Osteocyte (in vitro differentiated cells): Measurements from ENCODE around the gene TMEM62. TPM values are rescaled to one million over a fixed set of nuclear protein-coding genes. Genes with fewer than 3 reads are reported as not detected.
A peak's percentile ranks its signal among the peaks of the same experiment; 100 is the strongest.
"Not testable (repeated sequence)": the region's sequence is repeated elsewhere in the genome, so short reads cannot be mapped to it uniquely, and the experiment has no call there.

ENCODE experiments used
- DNase-seq: peaks from one replicate; pipeline ENCODE4 v3.0.0; 2021; ENCODE audit warnings: mixed read lengths; ENCODE audit not compliant: unreplicated experiment; ENCODE audit errors: extremely low spot score
- H3K27ac Mint-ChIP-seq: one replicate; pipeline ENCODE4 v1.8.0; 2021; ENCODE audit warnings: mild to moderate bottlenecking, mixed read lengths; ENCODE audit not compliant: unreplicated experiment
- H3K27me3 Mint-ChIP-seq: one replicate; pipeline ENCODE4 v1.8.0; 2021; ENCODE audit warnings: mixed read lengths; ENCODE audit not compliant: unreplicated experiment
- H3K36me3 Mint-ChIP-seq: one replicate; pipeline ENCODE4 v1.8.0; 2021; ENCODE audit warnings: mixed read lengths; ENCODE audit not compliant: unreplicated experiment
- H3K4me1 Mint-ChIP-seq: one replicate; pipeline ENCODE4 v1.8.0; 2021; ENCODE audit warnings: mixed read lengths; ENCODE audit not compliant: unreplicated experiment
- H3K4me3 Mint-ChIP-seq: one replicate; pipeline ENCODE4 v1.8.0; 2021; ENCODE audit warnings: mild to moderate bottlenecking, moderate library complexity, mixed read lengths; ENCODE audit not compliant: unreplicated experiment
- H3K9me3 Mint-ChIP-seq: one replicate; pipeline ENCODE4 v1.8.0; 2021; ENCODE audit warnings: mixed read lengths; ENCODE audit not compliant: unreplicated experiment
- total RNA-seq: library from RNA; stranded (reverse); gene quantifications from 2 replicates; pipeline ENCODE4 v1.2.1, GENCODE V29; 2021
- TF ChIP-seq, protein P1 (sequence below): fragments of 200-600 bp; sonication (generic); IDR thresholded peaks from 2 replicates; pipeline ENCODE4 v1.5.0; 2021; ENCODE audit warnings: antibody characterized with exemption, mild to moderate bottlenecking, moderate library complexity

Gene TMEM62
- total RNA-seq, 1 donor from 2014 or later = 11.7 TPM

DNA sequence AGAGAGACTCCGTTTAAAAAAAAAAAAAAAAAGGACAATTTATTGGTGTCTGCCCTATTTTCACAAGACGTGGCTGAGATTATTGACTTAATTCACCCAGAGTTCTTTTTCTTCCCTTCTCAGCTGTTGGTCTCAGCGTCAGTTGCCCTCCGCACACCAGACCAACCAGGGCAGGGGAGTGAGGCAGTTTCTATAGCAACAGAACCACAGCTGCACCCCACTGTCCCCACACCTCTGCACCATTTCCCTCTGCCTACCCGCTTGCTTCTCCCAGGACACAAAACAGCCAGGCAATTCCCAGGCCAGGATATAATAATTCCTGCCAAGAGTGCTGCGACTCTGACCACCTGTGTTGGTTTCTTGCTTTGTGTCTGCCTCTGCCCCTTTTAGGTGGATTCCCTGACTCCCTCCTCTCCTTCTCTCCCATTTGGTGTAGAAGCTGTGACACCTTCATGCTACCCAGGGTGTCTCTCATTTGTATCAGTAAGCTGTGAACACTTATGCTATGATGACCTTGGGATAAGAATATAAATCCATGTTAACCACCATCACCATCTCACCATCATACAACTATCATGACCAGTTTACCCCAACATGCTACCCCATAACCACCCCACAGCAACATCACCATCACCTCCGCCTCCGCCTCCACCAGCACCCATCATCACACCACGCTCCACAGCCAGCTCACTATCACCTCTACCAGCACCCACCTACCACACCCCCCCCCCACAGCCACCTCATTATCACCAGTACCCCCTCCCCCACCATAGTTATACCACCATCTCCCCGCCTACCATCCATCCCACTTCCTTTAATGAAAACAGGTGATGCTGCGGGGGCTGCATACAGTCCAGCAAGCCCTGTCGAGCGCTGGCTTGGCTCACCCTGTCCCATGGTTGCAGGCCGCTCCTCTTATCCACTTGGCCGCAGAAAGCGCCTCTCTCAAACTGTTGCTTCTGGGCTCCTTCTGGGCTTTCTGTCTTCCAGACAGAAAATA lies 86.8 kb downstream of the TMEM62 start:
- no peak overlapping the region for H3K4me3 Mint-ChIP-seq

DNA sequence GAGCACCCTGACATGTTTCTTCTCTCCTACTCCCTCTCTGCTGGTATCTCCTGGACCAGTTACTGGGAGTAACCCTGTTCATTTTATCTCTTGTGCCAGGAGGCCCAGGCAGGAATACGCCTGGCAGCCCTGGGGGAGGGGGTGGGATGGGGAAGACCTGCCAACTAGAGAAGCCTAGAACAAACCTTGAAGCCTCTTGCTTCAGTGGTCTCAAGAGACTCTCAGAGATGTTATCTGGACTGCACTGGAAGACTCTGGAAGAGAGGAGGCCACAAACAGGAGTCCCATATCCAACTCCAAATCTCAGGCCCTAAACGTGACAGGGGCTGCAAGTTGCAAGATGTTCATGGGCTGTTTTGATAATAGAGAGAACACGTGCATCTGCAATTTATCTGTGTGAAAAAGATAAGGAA lies 87.6 kb downstream of the TMEM62 start, which contains the start of gene EPB42:
Gene EPB42, minus strand, starts transcription at position 28 of the 413 bp plus-strand sequence. CDS start 193 bp downstream, outside the sequence.
- Mint-ChIP-seq H3K27ac (no peak within 1 kb of the TSS), H3K4me1 (peaks cover 15% of the 10 kb centered on the region), H3K9me3 (no peaks in the 10 kb centered on the region), H3K27me3 (peaks cover 45% of the 10 kb centered on the region), H3K4me3 (no peak within 1 kb of the TSS), H3K36me3 (no peaks in the 10 kb centered on the region)
- no peak for DNase-seq
- TF ChIP-seq, protein P1, sequence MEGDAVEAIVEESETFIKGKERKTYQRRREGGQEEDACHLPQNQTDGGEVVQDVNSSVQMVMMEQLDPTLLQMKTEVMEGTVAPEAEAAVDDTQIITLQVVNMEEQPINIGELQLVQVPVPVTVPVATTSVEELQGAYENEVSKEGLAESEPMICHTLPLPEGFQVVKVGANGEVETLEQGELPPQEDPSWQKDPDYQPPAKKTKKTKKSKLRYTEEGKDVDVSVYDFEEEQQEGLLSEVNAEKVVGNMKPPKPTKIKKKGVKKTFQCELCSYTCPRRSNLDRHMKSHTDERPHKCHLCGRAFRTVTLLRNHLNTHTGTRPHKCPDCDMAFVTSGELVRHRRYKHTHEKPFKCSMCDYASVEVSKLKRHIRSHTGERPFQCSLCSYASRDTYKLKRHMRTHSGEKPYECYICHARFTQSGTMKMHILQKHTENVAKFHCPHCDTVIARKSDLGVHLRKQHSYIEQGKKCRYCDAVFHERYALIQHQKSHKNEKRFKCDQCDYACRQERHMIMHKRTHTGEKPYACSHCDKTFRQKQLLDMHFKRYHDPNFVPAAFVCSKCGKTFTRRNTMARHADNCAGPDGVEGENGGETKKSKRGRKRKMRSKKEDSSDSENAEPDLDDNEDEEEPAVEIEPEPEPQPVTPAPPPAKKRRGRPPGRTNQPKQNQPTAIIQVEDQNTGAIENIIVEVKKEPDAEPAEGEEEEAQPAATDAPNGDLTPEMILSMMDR = no peak

More for the DNA sequence above, 86.8 kb downstream of the TMEM62 start:
- Mint-ChIP-seq H3K27me3 (peaks cover 45% of the 10 kb centered on the region), H3K9me3 (no peaks in the 10 kb centered on the region), H3K36me3 (no peaks in the 10 kb centered on the region), H3K27ac (no peak overlapping the region), H3K4me1 (peaks cover 15% of the 10 kb centered on the region)
- TF ChIP-seq, protein P1 = no peak
- DNase-seq = no peak

DNA sequence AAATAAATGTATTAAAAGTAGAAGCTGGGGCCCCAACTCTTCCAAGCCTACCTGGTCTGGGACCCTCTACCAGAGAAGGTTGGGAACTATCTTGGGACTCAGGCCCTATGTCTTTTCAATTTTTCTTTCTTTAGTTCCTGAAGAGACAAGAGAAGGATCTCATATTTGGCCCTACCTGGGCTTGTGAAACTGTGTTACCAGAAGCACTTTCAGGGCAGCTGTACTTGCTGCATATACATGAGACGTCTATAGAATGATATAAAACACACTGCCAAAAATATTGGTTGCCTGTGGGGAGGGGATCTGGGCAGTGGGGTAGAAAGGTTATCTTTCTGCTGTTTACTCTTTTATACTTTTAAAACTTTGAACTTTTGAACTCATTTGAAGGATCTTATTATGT lies 88.0 kb downstream of the TMEM62 start:
- no peak overlapping the region for H3K27ac Mint-ChIP-seq
- H3K9me3 Mint-ChIP-seq = no peaks in the 10 kb centered on the region
- H3K27me3 Mint-ChIP-seq = peaks cover 45% of the 10 kb centered on the region
- H3K4me3 Mint-ChIP-seq = no peak overlapping the region
- TF ChIP-seq, protein P1 = no peak
- H3K36me3 Mint-ChIP-seq = no peaks in the 10 kb centered on the region
- DNase-seq = no peak
- H3K4me1 Mint-ChIP-seq = peaks cover 15% of the 10 kb centered on the region

DNA sequence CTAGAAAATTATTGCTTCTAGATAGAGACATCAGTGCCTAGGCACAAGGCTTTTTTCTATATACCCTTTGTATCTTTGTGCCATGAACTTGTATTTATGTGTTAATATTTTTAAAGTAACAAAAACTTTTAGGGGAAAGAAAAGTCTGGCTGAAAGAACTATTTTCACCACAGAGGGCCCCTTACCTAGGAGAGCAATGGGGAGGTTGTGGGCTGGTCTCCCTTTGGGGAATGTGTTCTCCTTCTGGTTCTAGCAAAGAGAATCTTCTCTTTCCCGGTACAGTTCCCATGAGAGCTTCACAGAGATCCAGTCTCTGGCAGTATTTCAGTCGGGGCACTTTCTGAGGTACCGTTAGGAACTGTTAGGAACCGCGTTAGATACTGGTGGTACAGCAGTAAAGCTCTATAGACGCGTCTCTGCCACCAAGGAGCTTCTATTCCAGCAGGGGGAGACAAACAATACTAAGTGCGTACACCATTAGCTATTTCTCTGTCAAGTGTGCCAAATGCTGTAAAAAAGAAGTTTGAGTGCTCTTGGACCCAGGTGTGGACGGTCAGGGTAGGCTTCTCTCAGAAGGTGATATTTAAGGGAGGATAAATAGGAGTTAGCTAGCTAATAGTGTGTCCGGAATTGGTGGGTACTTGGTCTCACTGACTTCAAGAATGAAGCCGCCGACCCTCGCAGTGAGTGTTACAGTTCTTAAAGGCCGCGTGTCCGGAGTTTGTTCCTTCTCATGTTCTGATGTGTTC lies 92.0 kb downstream of the TMEM62 start:
- Mint-ChIP-seq H3K4me3 (no peak overlapping the region), H3K27me3 (peaks cover 63% of the 10 kb centered on the region), H3K27ac (no peak overlapping the region), H3K9me3 (no peaks in the 10 kb centered on the region), H3K4me1 (no peaks in the 10 kb centered on the region), H3K36me3 (no peaks in the 10 kb centered on the region)
- TF ChIP-seq, protein P1 = peak; percentile 87
- no peak for DNase-seq

DNA sequence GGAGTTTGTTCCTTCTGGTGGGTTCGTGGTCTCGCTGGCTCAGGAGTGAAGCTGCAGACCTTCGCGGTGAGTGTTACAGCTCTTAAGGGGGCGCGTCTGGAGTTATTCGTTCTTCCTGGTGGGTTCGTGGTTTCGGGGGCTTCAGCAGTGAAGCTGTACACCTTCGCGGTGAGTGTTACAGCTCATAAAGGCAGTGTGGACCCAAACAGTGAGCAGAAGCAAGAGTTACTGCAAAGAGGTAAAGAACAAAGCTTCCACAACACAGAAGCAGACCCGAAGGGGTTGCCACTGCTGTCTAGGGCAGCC lies 92.5 kb downstream of the TMEM62 start:
- H3K4me1 Mint-ChIP-seq, DNase-seq, H3K36me3 Mint-ChIP-seq, H3K4me3 Mint-ChIP-seq, H3K27ac Mint-ChIP-seq, H3K9me3 Mint-ChIP-seq: not testable (repeated sequence)
- peaks cover 64% of the 10 kb centered on the region for H3K27me3 Mint-ChIP-seq
